Measurements from ENCODE around the gene SZT2. TPM values are rescaled to one million over a fixed set of nuclear protein-coding genes. Genes with fewer than 3 reads are reported as not detected.

Gene SZT2
- polyA plus RNA-seq, 3 donors: 21.4 to 34.7 (median 33.0) TPM

DNA sequence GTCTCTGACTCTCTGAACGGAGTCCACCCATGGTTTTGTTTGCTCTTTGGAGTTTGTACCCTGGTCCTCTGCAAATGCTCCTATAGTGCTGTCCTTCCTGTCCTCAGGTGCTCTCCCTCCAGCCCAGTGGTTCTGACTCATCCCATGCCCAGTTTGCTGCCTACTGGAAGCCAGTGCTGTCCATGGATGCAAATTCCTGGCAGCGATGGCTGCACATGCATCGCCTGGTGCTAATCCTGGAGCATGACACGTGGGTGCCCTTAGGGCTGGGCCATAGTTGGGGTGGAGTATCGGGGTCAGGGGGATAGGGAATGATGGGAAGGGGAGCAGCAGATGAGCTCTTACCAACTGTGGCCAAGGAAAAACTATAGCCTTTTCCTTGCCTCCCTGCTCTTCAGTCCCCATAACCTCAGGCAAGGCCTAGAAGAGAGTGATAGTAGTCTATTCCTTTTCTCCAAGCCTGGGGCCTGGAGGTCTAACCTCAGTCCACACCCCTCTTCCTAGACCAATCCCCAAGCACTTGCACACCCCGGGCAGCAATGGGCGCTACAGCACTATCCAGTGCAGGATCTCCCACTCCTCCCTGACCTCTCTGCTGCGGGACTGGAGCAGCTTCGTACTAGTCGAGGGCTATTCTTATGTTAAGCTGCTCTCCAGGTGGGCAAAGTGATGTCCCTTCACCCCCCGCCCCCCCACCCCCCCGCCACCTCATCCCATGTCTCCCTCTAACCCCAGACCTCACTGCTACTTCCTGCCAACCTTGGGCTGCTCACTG is 32.5 kb downstream of the SZT2 start:
- no peak for DNase-seq

DNA sequence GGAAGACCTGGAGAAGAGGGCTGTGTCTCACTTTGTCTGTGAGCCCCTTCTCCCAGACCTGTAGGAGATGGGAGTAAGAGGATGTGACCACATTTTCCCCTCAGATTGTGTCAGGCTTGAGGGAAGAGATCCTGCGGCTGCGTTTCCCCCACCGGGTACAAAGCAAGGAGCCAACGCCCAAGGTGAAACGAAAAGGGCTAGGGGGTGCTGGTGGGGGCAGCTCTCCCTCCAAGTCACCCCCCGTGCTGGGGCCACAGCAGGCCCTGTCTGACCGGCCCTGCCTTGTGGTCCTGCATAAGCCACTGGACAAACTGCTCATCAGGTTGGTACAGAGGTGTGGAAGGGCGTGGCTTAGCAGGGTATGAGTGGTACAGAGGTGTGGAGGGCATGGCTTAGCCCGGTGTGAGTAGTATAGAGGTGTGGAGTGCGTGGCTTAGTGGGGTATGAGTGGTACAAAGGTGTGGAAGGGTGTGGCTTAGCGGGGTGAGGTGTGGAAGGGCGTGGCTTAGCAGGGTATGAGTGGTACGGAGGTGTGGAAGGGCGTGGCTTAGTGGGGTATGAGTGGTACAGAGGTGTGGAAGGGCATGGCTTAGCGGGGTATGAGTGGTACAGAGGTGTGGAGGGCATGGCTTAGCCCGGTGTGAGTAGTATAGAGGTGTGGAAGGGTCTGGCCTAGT is 33.4 kb downstream of the SZT2 start:
- DNase-seq: no peak

DNA sequence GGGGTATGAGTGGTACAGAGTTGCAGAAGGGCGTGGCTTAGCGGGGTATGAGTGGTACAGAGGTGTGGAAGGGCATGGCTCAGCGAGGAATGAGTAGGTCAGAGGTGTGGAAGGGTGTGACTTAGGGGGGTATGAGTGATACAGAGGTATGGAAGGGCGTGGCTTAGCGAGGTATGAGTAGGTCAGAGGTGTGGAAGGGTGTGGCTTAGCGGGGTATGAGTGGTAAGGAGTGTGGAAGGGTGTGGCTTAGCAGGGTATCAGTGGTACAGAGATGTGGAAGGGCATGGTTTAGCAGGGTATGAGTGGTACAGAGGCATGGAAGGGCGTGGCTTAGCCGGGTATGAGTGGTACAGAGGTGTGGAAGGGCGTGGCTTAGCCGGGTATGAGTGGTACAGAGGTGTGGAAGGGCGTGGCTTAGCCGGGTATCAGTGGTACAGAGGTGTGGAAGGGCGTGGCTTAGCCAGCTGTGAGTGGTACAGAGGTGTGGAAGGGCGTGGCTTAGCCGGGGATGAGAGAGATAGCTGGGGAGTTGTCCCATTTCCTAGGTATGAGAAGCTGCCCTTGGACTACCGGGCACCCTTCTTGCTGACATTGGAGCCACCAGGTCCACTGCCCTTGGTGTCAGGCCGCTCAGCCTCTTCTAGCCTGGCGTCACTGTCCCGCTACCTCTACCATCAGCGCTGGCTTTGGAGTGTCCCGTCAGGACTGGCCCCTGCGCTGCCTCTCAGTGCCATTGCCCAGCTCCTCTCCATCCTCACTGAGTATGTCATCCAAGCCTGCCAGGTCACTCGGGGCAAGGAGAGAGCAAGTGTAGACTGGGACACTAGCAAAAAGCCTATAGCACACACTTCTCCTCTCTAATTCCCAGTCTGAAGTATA is 34.2 kb downstream of the SZT2 start:
- DNase-seq: no peak

DNA sequence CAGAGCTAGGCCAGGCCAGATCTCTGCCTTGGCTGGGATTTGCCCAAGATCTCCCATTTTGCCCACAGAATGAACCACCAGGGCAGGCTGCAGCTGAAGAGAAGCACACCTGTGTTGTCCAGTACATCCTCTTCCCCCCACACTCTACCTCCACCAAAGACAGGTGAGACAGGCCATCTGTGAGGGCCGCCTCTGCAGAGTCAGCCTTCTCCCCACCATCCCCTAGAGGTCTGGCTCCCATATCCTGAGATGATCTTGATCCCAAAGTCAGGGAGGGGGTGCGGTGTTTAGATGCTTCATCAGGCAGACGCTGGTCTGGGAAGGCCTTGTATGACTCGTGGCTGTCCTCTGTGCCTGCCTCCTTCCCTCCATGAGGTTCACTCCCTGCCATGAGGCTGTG is 35.3 kb downstream of the SZT2 start:
- no peak for DNase-seq

DNA sequence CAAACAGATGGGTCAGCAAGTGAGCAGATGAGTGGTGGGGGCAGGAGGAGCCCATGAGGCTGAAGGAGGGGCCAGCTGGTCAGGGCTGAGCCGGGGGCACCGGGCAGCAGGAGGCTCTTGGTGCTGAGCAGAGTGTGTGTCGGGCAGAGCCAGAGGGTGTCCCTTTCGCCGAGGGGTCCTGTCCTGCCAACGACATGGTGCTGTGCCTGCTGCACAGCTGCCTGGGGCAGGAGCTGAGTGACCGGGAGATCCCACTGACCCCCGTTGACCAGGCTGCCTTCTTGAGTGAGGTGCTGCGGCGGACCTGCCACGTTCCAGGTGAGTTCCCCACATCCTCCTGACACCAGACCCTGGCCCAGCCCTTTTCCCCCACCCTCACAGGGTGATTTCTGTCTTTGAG is 36.5 kb downstream of the SZT2 start:
- DNase-seq: no peak

DNA sequence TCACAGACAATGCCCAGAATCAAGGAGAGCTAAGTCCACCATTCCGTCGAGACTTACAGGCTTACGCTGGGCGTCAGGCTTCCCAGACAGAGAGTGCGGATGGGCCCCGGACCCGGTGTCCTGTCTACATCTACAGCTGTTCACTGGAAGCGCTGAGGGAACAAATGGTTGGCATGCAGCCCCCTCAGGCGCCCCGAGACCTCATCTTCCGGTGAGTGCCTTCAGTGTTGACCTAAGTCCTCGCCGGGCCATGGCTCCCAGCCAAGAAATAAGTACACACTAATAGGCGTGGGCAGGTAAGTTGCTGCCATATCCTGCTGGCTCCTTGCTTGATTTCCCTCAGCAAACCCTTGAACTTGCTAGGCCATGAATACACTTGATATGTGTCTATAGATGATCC is 37.8 kb downstream of the SZT2 start:
- DNase-seq: no peak

DNA sequence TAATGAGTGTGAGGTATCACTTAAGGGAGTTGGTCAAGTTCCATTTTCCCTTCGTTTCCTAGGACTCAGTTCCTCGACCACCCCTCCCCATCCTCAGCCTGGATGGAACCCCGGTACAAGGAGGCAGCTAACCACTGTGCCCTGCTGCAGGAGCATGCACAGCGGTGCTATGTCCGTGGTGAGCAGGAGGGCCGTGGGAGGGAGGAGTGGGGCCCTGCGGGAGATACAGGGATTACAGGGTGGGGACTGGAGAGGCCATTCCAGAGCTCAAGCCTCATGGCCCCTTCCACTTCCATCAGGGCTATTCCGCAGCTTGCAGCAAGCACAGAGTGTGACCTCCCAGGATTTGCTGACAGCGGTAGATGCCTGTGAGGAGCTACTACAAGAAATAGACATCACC is 38.2 kb downstream of the SZT2 start:
- DNase-seq: no peak

DNA sequence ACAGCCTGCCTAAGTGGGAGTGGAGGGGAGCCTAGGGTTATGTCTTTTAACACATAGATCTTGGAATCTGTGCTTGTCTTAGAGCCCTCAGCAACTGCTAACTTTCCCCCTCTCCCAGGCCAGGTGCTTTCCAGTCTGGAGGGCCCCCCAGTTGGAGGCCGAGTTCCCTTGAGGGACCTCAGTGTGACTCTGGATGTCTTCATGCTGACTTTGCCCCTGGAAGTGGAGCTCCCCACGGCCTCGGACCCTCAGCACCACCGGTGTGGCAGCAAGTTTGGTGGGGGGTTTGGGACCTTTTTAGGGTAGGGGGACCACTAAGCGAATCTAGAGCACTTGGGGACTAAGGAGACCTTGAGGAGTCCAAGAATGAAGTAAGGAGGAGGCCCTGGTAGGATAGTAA is 41.1 kb downstream of the SZT2 start:
- DNase-seq: no peak

DNA sequence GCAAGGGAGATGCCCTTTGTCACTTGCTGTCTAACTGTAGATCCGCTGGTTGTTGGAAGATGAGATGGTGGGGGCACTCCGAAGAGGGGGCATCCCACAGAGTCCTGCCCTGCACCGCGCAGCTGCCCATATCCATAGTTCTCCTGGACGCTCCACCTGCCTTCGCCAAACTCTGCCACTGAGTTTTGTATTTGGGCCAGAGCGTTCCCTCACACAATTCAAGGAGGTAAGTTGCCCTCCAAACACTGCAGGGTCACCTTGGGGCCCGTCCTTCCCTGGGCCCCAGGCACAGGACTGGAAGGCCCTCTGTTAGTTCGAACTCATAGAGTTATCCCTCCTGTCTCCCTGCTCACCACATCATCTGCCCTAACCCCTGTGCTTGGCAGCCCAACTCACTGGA is 42.0 kb downstream of the SZT2 start:
- no peak for DNase-seq

DNA sequence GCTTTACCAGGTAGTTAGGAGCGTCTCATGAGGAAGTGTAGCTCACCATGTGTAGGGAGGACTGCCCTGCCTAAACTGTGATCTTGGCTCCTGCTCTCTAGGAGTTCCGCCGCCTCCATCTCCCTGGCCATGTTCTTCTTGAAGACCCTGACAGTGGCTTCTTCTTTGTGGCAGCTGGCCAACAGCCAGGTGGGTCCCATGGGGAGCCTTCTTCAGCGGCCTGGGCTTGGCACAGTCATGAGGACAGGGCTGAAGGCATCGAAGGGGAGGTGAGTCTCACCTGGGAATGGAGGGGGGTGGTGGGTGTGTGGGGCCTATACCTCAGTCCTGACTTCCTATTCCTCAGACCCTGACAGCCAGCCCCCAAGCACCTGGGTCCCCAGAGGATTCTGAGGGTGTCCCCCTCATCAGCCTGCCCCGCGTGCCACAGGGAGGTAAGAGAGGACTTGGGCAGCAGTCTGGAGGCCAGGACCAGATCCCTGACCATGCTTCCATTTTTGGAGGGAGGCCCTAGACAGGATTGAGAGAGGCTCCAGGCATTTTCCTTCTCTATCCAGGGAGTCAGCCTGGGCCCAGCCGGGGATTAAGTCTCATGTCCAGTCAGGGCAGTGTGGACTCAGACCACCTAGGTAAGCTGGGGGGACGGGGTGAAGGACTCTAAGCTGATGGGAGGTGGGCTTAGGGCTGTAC is 42.6 kb downstream of the SZT2 start:
- no peak for DNase-seq

DNA sequence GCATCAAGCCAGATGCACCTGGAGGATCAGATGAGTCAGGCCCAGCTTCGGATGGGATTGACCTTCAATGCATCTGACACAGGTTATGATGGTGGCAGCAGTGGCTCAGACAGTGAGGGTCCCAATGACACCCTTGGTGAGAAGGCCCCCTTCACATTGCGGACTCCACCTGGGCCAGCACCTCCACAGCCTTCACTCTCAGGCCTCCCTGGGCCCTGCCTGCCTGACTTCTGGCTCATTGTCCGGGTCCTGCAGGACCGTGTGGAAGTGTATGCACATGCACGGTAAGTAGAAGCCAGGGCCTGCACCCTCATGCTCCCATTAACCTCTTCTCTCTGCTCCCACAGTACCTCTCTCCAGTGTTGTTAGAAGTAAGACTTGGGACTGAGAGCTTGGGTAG is 43.2 kb downstream of the SZT2 start:
- no peak for DNase-seq

DNA sequence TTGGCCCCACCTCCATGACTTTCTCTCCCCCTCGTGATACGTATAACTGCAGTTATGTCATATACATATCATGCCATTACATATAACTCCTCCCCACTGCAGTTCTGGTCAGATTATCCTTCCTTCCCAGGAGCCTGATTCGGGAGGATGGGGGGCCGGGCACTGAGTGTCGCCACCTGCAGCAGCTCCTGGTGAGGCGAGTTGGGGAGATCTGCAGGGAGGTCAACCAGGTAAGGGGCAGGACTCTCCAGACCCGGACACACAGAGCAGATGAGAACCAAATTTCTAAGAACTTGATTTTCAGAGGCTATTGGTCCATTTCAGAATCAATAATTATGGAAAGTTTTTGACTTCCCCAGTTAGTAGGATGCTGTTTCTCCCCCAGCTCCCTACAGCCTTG is 44.6 kb downstream of the SZT2 start:
- DNase-seq: no peak

DNA sequence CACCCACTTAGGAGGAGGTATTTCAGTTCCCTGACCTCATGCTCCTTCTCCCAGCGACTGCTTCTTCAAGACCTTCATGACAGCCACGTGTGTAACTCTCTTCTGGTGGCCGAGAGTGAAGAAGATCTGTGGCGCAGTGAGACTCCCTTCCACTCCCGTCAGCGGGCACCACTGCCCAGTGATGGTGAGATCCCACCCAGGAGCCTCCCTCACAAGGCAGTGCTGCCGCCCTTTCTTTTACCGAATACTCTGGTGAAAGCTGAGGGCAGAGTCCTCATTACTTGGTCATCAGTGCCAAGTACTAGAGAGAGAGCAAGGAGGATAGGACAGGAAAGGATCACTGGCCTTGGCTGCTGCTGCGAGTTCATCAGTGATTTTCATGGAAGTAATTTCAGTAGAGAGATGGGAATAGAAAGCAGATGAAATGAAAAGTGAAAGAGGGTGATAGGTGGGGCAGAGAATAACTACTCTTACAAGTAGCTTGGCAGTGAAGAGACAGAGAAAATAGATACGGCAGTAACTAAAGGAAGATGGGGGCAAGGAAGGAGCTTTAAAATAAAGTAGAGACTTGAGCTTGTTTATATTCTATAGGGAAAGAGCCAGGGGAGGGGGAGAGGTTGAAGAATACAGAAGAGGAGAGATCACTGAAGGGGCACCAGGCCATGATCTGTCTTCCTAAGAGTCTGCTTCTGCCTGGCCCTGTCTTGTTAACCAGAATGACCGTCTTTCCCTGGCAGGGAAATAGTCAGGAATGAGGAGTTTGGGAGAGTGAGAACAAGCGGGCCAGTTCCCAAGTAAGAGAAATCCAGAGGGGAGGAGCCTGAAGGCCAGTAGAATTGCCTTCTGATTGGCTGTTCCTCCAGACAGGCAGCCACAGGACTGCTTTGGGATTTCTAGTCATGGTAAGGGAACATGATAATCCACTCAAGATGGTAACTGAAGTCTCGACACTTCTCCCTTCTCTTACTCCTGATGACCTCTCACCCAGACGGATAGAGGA is 45.7 kb downstream of the SZT2 start:
- no peak for DNase-seq

DNA sequence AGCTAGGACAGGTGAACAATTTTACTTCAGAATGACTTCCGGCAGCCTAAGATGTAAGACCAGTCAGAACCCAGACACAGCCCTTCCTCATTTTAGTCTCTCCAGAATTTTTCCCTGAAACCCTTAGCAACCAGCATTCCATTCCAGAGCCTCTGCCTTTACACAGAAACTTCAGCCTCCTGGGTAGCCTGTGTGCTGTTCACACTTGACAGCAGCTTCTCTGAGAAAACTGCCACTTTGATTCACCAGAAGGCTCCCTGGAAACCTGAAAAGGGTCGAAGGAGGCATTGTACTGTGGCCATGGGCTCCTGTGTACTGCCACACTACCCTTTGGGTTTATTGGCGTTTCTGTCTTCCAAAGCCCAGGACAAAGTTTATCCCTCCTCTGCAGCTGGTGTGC is 46.7 kb downstream of the SZT2 start:
- no peak for DNase-seq

DNA sequence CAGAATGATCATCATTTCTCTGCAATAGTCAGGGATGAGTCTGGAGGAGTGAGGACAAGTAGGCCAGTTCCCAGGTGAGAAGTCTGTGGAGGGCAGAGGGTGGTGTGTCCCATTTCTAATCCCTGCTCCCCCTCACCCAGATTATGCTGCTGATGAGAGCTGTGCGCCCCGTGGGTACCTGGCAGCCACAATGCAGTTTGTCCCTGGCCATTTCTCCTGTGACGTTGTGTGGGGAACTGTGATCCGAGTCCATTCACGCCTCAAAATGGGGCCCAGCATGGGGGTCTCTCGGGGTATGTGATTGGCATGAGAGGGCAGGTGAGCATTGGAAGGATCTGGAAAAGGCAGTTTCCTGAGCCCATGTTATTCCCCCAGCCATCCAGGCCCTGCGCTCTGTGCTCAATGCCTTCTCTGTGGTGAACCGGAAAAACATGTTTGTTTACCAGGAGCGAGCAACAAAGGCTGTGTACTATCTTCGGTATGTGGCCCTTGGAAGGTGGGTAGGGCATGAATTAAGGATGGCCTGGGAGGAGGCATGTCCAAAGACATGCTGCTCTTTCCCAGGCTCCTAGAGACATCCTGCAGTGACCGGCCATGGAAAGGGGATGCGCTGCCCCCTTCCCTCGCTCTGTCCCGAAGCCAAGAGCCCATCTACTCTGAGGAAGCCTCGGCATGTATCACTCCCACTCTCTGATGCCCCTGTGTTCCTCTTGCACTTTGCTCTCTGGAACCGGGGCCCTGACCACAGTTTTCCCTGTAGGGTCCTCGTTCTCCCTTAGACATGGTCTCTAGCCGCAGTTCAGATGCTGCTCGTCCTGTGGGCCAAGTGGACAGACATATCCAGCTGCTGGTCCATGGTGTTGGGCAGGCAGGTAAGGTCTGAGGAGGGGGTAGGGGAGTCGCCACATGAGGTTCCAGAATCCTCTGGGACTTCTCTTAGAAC is 47.6 kb downstream of the SZT2 start:
- no peak for DNase-seq

DNA sequence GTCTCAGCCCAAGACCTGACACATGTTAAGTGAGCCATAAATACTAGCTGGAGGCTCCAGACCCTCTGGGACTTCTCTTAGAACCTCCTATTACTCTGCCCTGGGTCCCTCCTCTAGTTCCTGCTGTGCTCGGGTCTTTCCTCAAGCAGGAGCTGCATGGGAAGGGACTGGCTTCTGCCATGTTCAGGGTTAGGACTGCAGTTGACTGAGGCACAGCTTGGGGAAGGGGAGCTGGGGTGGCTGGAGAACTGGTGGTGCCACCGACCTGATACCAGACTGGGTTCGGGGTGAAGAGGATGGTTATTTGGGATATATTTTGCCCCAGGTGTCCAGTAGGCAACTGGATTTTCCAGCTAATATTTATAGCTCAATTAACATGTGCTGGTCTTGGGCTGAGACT is 48.3 kb downstream of the SZT2 start:
- no peak for DNase-seq

DNA sequence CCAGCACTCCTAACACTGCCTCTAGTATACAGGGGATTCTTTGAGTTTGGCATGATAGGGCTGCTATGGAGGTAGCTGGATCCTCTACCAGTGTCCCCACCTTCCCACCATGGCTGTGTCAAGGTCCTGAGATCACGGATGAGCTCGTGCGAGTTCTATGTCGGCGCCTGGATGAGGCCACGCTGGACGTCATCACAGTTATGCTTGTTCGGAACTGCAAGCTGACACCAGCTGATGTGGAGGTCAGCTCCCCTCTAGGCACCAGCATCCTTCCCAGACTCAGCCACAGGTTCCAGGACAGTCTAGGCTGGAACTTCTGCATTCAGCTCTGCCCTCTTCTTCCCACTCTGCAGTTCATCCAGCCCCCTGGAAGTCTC is 48.9 kb downstream of the SZT2 start:
- DNase-seq: no peak

DNA sequence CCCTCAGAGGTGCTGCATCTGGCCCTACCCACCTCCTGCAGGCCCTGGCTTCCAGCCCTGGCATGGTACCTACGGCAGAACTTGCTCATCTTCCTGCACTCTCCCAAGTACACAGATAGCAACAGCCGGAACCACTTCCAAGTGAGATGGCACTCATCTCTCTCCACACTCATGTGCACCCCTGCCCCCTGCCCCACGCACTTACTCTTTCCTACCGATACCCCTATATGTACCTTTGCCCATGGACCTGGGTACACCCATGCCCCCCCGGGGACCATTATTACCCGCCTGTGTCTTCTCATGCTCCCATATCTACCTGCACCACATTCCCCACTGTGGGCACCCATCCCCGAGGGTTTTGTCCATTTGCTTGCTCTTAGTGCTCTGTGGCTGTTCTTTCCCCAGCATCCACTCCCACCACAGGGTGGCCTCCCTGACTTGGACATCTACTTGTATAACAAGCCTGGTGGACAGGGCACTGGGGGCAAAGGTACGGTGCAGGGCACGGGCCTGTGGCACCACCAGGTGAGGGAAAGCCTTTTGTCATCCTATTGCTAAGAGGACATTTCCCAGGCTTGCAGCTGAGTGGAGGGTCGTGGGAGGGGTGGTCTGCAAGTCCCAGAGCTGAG is 49.4 kb downstream of the SZT2 start:
- DNase-seq: no peak

DNA sequence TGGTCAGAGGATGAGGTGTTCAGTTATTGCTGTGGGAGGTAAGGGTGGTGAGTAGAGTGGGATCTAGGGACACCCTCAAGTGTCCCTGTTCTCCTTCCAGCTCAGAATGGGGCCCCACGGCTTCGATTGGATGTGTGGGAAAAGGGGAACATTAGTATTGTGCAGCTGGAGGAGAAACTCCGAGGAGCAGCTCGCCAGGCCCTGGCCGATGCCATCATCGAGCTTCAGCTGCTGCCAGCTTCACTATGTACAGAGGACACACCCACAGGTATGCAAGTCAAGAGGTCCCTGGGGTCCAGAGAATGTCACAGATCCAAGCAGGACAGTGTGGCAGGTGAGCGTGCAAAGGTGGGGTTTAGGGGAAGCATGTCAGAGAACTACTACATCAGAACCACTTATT is 50.1 kb downstream of the SZT2 start:
- DNase-seq: no peak
